Measurements from ENCODE around the gene DEF6. TPM values are rescaled to one million over a fixed set of nuclear protein-coding genes. Genes with fewer than 3 reads are reported as not detected.

Gene DEF6, protein sequence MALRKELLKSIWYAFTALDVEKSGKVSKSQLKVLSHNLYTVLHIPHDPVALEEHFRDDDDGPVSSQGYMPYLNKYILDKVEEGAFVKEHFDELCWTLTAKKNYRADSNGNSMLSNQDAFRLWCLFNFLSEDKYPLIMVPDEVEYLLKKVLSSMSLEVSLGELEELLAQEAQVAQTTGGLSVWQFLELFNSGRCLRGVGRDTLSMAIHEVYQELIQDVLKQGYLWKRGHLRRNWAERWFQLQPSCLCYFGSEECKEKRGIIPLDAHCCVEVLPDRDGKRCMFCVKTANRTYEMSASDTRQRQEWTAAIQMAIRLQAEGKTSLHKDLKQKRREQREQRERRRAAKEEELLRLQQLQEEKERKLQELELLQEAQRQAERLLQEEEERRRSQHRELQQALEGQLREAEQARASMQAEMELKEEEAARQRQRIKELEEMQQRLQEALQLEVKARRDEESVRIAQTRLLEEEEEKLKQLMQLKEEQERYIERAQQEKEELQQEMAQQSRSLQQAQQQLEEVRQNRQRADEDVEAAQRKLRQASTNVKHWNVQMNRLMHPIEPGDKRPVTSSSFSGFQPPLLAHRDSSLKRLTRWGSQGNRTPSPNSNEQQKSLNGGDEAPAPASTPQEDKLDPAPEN
- total RNA-seq, result 20.1 TPM

DNA sequence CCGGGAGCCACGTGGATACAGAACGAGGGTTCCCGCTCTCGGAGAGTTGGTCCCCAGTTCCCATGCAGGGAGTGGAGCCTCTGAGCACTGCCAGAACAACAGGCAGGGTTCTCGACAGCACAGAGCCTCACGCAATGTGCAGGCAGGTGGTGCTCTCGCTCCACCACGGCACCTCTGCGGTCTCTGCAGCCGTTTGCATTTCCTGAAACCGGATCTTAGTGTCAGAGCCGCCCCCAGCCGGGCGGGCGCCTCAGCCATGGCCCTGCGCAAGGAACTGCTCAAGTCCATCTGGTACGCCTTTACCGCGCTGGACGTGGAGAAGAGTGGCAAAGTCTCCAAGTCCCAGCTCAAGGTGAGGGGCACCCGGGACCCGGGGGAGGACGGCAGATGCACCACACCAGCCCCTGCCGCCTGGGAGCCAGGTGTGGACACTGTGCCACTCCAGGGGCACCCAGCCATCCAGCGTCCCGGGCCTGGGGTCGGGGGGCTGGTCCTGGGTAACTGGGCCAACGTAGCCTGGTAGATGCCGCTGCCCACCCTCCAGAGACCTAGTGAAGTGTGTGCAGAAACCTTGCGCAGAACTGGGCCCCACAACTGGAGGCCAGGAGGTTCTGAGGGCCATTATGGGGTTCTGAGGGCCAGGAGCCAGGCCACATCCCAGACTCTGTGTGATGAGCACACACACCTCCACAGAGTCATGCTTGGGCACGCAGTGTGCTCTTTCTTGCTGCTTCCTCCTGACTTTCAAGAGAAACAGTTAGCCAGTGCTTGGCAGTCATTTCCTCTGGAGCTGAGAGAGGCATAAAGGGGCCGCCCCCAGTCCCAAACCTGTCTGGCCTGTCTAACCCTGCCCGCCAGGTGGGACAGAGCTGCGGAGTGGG, at the start of gene DEF6:
DEF6 (plus strand) TSS at position 218 of the 881 bp plus-strand sequence; CDS start at position 257, 39 bp downstream.
- H3K4me1 ChIP-seq, result peaks cover 0 to 3% of the 10 kb centered on the region in 2 donors
- intact Hi-C loops (cut with DNase I), result loop anchor here (2.0 kb wide), 1 partner anchor 151 kb away; no protein-coding TSS in a partner anchor
- peak within 1 kb of the TSS; percentile 21 to 53 for H3K4me3 ChIP-seq
- peak; percentile 62 to 86 for DNase-seq (ENCODE audit: low spot score in 2 of 2)
- H3K27ac ChIP-seq, result peak within 1 kb of the TSS; percentile 7 to 15
- H3K36me3 ChIP-seq, result peaks cover 17 to 24% of the 10 kb centered on the region in 2 donors
- TF ChIP-seq, protein P1, sequence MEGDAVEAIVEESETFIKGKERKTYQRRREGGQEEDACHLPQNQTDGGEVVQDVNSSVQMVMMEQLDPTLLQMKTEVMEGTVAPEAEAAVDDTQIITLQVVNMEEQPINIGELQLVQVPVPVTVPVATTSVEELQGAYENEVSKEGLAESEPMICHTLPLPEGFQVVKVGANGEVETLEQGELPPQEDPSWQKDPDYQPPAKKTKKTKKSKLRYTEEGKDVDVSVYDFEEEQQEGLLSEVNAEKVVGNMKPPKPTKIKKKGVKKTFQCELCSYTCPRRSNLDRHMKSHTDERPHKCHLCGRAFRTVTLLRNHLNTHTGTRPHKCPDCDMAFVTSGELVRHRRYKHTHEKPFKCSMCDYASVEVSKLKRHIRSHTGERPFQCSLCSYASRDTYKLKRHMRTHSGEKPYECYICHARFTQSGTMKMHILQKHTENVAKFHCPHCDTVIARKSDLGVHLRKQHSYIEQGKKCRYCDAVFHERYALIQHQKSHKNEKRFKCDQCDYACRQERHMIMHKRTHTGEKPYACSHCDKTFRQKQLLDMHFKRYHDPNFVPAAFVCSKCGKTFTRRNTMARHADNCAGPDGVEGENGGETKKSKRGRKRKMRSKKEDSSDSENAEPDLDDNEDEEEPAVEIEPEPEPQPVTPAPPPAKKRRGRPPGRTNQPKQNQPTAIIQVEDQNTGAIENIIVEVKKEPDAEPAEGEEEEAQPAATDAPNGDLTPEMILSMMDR (IDR thresholded peaks at IDR 0.05), result peak; percentile 43 to 83 (median 68)
- no peaks in the 10 kb centered on the region for H3K27me3 ChIP-seq
- no peaks in the 10 kb centered on the region for H3K9me3 ChIP-seq

DNA sequence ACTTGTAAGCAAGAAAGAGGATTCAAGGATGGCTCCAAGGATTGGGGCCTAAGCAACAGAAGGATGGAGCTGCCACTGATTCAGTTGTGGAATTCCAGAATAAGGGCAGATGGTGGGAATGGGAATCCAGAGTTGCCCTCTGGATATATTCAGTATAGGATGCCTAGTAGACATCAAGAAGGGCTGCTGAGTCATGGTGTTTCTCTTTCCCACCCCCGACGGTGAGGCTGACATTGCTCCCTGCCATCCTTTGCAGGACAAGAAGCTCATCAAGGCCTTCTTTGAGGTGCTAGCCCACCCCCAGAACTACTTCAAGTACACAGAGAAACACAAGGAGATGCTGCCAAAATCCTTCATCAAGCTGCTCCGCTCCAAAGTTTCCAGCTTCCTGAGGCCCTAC, 49.3 kb upstream of the DEF6 start:
- Histone ChIP-seq H3K4me1 (peaks cover 0 to 21% of the 10 kb centered on the region in 2 donors), H3K9me3 (no peaks in the 10 kb centered on the region), H3K36me3 (peaks cover 31 to 35% of the 10 kb centered on the region in 2 donors), H3K4me3 (no peak overlapping the region), H3K27me3 (no peaks in the 10 kb centered on the region), H3K27ac (peak overlapping the region; percentile 55 to 66)
- TF ChIP-seq, protein P1 (IDR thresholded peaks at IDR 0.05), result no peak
- intact Hi-C loops (cut with DNase I), result no loop called here
- DNase-seq (ENCODE audit: low spot score in 2 of 2), result no peak

DNA sequence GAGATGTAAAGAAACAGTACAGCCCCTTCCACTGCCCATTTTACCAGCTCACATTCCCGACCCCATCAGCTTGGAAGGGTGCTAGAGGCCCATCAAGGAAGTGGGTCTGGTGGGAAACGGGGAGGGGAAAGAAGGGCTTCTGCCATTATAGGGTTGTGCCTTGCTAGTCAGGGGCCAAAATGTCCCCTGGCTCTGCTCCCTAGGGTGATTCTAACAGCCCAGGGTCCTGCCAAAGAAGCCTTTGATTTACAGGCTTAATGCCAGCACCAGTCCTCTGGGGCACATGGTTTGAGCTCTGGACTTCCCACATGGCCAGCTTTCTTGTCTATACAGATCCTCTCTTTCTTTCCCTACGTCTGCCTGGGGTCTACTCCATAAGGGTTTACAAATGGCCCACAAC, 48.7 kb upstream of the DEF6 start:
- TF ChIP-seq, protein P1 (IDR thresholded peaks at IDR 0.05), result no peak
- peaks cover 0 to 21% of the 10 kb centered on the region in 2 donors for H3K4me1 ChIP-seq
- H3K27ac ChIP-seq, result peak overlapping the region; percentile 55 to 66

DNA sequence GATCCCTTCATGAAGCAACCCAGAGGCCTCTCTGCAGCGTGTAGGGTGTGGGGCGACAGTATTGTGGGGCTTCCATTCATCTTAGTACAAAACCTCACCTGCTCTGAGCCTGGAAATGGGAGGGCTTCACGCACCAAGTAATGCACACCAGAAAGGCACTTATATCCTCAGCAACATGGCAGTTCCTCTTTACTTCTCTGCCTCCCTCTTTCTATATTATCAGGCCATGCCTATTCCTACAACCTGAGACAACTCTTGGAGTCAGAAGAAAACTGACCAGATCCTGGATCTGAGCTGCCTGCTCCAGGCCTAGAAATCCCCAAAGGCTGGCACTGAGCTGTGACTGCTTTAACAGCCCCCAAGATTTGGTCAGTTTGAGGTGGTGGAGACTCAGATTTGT, 45.7 kb upstream of the DEF6 start:
- intact Hi-C loops (cut with DNase I), result no loop called here
- Histone ChIP-seq H3K27ac (peak overlapping the region in 1 of 2 donors; percentile 40), H3K9me3 (no peaks in the 10 kb centered on the region), H3K27me3 (no peaks in the 10 kb centered on the region), H3K36me3 (no peaks in the 10 kb centered on the region), H3K4me3 (no peak overlapping the region), H3K4me1 (peaks cover 0 to 21% of the 10 kb centered on the region in 2 donors)
- TF ChIP-seq, protein P1 (IDR thresholded peaks at IDR 0.05), result no peak
- DNase-seq (ENCODE audit: low spot score in 2 of 2), result no peak

More for the DNA sequence above, 48.7 kb upstream of the DEF6 start:
- Histone ChIP-seq H3K9me3 (no peaks in the 10 kb centered on the region), H3K4me3 (no peak overlapping the region), H3K27me3 (no peaks in the 10 kb centered on the region), H3K36me3 (peaks cover 24 to 29% of the 10 kb centered on the region in 2 donors)
- DNase-seq (ENCODE audit: low spot score in 2 of 2), result no peak
- intact Hi-C loops (cut with DNase I), result no loop called here

DNA sequence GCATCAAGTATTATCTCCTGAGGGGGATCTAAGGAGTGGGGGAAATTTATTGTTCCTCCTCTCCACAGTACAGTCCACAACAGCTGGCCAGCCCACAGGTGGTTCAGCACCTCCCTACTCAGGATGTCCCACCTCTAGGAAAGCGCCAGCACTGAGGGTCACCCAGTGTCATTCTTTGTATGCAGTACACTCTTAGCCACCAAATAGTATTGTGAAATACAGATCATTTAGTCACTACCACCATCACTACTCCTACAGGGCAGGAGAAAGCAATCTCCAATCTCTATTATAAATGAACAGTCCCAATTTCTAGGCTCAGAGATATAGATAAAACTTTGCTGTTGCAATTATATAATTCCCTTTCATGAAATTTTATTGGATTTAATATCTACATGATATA, 44.4 kb upstream of the DEF6 start:
- H3K4me1 ChIP-seq, result peaks cover 0 to 25% of the 10 kb centered on the region in 2 donors
- no peaks in the 10 kb centered on the region for H3K36me3 ChIP-seq
- H3K4me3 ChIP-seq, result no peak overlapping the region
- intact Hi-C loops (cut with DNase I), result no loop called here
- no peaks in the 10 kb centered on the region for H3K9me3 ChIP-seq
- TF ChIP-seq, protein P1 (IDR thresholded peaks at IDR 0.05), result no peak
- no peaks in the 10 kb centered on the region for H3K27me3 ChIP-seq
- H3K27ac ChIP-seq, result no peak overlapping the region
- DNase-seq (ENCODE audit: low spot score in 2 of 2), result no peak
